HG02610 (cell line): ENCODE results near the gene SH2D3C.

ENCODE experiments used
- ATAC-seq: cut with Tn5 transposase; IDR thresholded peaks from one replicate; pipeline ENCODE4 v1.9.1; 2021; ENCODE audit warnings: mild to moderate bottlenecking, moderate library complexity; ENCODE audit not compliant: unreplicated experiment

Gene SH2D3C

DNA sequence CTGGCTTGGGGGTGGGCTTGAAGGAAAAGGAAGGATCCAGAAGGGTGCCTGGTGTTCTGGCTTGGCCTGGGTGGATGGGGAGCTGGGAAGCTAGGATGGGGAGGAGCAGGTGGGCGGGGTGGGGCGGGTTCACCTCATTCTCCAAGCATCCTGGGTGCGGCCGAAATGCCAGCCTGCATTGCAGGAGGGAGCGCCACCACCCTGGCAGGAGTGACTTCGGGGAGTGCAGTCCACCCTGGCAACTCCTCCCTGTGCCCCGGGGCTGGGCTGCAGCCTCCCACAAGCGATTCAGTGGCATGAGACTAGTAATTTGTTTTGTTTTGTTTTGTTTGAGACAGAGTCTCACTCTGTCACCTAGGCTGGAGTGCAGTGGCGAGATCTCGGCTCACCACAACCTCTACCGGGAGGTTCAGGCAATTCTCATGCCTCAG is 57.1 kb downstream of the SH2D3C start:
- ATAC-seq, result no peak

DNA sequence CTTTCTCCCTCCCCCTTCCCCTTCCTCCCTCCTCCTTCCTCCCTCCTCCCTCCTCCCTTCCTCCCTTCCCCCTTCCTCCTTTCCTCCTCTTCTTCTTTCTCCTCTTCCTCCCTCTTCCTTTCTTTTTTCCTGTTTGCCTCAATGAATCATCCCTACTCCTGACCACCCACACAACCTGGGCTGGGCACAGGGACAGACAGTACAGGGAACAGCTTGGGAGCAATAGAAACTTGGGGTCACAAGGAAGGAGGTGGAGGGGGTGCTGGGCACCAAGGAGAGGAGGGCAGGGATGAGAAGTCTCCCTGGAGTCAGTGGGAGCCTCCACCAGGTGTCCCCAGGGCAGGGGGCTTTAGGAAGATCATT is 57.6 kb downstream of the SH2D3C start:
- no peak for ATAC-seq

DNA sequence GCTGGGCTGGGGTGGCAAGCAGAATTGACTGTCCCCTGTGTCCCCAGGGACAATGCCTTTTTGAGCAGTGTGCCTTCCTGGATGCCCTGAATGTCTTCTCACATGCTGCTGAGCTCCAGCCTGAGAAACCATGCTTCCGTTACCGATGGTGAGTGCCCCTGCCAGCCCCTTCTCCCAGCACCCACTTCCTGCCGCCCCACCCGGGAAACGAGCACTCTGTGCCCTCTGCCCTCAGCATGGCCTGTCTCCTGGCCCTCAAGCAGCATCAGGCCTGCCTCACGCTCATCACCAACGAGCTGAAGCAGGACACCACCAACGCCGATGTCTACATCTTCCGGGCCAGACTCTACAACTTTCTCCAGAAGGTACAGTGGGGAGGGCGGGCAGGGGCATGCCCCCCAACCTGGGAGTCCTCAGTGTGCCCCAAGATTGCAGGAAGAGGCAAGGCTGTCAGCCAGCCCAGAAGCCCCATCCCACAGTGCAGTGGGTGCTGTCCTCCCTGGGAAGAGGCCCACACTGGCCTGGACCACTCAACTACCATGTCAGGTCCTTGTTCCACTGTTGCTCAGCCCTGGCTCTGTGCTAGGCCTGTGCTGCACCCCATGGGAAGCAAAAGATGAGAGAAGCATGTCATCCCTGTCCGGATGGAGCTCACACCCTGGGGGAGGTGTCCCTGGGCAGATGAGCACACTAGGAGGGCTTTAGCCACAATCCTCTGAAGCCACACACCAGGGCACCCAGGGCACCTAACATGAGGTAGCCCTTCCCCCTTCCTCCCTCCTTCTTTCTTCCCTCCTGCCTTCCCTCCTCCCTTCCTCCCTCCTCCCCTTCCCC is 58.2 kb downstream of the SH2D3C start:
- ATAC-seq, result no peak

DNA sequence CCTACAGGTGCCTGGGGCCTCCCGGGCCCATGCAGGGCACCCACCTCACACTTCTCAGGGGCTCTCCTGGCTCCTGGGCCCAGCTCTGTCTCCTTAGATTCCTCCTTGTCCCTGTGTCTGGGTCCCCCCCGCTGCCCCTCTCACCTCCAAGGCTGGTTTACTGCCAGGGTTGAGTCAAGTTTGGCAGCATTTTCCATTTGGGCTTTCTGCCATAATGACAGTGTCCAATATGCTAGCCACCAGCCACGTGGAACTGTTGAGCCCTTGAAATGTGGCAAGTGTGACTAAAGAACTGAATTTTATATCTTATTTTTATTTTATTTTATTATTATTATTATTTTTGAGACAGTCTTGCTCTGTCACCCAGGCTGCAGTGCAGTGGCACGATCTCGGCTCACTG is 60.7 kb downstream of the SH2D3C start:
- ATAC-seq, result no peak

DNA sequence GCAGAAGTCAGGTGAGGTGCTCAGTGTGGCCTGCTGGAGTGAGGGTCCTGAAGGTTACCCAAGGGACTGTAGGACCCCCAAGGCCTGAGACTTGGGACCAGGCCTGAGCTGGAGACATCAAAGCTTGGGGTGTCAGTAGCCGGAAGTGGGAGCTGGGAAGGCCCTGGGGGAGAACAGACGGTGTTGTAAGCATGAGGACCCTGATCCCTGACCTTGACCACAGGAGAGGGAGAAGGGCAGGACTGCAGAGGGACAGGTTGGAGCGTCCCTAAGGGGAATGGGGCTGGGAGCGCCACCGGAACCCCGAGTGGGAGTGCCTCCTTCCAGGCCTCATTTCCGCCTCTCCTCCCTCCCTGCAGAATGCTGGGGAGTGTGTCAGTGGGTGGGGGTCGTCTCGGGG is 62.1 kb downstream of the SH2D3C start:
- ATAC-seq, result no peak

DNA sequence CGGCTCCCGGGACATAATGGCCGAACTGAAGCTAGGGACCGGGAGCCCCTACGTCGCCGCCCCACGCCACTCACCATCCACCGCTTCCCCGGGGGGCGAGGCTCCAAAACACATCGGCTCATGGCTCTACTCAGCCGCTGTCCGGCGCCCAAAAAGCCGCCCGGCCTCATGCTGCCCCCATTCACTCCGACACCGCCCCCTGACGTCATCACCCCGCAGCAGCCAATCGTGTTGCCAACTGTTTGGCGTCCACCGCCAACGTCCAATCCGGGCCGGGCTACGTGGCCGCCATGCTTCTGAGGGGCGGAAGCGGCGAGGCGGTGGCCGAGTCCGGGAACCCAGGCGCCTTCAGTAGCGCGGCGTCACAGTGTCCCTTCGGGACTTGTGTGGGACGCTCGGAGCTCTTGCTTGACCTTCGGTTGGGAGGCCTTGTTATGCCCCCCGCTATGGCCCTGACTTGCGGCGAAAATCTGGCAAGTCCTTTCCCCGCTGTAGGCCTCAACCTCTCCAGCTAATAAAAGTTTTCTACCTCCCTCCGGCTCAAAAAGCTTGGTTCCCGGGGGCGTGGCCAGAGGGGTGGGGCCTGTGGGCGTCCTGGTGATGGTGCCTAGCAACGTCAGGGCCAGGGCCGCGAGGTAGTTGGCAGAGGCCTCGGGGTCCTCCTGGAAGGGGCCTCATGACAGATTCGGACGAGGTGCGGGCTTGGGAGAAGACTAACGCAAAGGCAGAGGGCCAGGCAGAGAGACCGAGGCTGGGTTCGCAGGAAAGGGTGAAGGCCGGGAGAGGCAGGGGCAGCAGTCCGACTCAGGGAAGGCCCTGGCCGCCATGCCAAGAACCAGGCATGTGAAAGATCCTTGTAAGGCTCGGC is 62.8 kb downstream of the SH2D3C start, which contains the start of the genes PTRH1 and TTC16:
TSS of gene PTRH1 (minus strand) at position 194 of the 868 bp plus-strand sequence. CDS start at position 170, 24 bp downstream.
TSS of gene TTC16 (plus strand) at position 610 of the 868 bp plus-strand sequence. CDS start at position 677, 67 bp downstream.
- peak; percentile 92 for ATAC-seq

DNA sequence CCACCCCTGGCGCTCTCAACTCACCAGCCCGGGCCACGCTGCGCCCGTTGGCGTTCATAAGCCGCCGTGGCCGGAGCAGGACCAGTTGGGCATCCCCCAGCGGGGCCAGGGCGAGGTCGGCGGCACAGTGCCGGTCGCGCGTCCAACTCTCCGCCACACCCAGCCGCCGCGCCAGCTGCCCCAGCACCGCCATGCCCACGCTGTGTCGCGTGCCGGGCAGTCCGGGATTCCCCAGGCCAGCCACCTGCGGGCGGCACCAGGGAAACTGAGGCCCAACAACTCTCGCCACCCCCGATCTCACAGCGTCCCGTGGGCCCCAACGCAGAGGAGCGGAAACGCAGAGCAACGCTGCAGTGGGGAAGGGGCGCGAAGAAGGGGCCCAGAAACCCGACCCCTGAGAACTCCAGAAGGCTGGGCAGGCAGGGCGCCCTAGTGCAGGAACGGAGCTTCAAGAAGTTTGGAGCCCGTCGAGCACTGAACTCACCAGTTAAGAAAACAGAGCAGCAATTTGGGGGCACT is 63.5 kb downstream of the SH2D3C start:
- no peak for ATAC-seq

DNA sequence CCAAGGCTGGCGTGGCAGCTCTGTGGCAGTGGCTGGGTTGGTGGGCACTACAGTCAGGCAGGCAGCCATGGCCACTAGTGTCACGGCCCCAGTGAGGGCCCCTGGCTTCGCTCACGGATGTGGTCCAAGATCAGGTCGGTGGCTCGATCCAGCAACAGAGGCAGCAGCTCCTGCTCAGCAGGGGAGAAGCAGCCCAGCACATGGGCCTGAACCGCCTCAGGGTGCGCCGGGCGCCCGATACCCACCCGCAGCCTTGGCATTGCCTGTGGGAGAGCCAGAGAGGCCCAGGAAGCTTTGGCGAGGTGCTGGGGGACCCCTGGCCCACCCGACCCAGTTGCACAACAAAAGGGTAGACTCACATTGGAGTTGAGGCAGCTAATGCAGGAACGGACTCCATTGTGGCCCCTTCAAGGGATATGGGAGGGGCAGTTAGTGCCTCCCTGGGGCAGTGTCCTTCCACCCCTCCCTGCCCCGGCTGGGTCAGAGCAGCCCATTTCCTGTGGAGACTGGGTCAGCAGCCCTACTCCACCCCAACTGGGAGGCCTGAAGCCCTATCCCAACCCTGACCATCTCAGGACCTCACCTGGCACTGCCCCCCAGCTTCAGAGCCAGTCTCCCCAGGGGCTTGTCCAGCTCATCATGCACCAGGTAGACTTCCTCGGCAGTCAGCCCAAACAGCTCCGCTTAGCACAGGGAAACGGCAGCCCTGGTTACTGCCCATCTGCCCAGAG is 64.3 kb downstream of the SH2D3C start:
- ATAC-seq, result no peak

DNA sequence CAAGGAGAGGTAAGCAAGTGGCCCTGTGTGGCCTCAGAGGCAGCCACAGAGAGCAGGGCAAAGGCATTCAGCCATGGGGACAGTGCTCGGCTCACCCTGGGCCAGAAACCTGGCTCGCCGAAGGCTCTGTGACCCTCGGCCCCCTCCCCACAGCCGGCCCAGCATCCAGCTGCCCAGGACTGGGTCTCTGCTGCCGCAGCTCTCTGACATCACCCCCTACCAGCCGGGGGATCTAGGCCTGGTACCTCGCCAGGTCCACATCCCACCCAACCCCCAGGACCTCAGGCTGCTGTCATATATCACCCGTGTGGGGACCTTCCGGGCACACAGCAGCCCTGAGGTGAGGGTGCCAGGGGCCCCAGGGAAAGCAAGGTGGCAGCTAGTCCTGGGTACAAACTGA is 65.6 kb downstream of the SH2D3C start:
- ATAC-seq, result no peak

DNA sequence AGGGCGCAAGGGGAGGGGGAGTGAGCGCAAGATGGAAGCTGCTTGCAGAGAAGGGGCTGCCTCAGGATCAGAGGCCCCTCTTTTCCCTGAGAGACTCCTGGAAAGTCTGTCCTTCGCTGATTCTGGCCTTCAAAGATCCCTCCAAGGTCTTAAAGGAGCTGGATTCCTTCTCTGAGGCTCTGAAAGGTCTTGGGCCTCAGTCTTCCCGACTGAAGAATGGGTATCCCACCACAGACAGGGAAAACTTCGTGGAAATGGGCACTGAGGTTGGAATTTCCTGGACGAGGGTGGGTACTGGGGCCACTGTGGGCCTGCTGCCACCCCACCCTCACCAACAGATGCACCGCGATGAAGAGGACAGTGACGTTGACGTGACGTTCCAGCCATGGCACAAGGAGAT is 66.1 kb downstream of the SH2D3C start:
- ATAC-seq, result no peak

DNA sequence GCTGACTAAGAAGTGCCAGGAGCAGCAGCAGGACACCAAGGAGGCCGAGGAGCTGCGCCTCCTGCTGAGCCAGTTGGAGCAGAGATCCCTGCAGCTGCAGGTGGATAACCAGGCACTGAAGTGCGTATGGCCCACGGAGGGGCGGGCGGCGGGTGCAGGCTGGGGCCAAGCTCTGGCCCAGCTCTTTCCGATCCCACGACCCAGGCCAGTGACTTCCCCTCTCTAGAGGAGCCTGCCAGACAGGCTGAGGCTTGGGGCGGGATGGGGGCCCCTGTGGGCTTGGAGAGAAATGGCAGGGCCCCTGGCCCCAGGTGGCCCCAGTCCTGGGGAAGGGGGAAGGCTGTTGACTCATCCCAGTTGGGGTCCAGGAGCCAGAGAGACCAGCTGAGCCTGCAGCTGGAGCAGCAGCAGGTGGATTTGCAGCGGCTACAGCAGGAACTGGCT is 66.6 kb downstream of the SH2D3C start:
- no peak for ATAC-seq

DNA sequence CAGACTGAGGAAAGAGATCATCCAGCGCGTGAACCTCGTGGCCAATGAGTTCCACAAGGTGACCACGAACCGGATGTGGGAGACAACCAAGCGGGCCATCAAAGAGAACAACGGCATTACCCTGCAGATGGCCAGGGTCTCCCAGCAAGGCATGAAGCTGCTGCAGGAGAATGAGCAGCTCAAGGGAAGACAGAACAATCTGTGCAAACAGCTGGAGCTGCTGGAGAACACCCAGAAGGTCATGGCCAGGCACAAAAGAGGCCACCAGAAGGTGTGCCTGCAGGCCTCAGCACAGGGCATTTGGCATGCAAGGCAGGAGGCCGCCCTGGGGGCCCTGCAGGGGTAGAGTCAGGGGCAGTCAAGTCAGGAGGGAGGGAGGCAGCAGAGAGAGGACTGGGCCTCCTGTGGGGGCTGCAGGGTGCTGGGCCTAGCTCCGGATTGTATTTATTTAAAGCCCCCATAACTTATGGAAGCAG is 67.2 kb downstream of the SH2D3C start:
- no peak for ATAC-seq

DNA sequence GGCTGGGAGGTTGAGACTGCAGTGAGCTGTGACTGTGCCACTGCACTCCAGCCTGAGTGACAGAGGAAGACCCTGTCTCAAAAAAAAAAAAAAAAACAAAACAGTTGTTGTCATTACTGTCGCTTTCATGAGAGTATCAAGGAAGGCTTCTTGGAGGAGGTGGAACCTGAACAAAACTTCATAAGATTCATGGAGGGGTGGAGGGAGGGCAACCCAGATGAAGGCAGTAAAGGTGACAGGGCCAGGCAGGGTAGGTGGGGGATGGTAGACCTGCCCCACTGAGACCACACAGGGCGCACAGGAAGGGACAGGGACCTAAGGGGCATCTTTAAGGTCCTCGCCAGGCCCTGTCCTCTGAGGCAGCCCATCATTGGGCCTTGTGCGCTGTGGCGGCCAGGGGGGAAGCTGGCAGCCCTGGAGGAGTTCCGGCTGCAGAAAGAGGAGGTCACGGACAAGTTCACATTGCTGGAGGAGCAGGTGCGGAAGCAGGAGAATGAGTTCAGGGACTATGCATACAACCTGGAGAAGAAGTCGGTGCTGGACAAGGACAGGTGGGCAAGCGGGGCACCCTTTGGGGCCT is 68.2 kb downstream of the SH2D3C start:
- no peak for ATAC-seq

DNA sequence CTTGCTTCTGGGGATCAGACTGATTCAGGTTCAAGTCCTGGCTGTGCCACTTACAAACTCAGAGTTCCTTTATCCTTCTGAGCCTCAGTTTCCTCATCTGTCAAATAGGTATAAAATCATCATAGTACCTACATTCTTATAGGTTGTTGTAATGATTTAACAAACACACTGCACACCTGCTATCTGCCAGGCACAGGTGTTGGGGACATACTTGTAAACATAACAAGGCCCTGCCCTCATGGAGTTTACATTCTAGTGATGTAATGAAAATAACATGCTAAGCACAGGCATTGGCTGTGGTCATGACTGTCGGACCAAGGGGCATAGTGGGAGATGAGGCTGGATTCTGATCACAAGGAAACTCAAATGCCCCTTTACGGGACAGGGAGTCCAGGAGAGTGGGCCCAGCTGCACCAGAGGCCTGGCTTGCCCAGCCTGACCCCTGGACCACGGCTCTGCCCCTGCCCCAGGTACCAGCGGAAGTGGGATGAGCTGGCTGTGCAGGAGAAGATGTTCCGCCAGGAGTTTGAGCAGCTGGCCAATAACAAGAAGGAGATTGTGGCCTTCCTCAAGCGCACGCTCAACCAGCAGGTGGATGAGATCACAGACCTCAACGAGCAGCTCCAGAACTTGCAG is 69.4 kb downstream of the SH2D3C start:
- ATAC-seq, result no peak

DNA sequence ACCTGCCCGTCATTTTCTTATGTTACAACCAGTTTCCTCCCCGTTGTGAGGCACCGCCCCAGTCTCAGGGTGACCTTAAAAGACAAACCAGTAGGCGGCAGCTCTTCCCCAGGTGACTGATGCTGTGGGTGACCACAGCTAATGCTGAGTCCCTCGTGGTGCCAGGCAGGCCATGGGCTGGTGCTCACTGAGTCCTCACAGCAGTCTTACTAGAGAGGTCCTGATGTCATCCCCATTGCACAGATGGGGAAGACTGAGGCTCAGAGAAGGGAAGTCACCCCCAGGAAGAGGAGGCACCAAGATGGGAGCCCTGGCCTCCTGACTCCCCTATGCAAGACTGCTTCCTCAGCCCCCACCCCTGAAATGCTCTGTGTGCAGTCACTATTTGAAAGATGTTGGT is 70.7 kb downstream of the SH2D3C start:
- no peak for ATAC-seq

DNA sequence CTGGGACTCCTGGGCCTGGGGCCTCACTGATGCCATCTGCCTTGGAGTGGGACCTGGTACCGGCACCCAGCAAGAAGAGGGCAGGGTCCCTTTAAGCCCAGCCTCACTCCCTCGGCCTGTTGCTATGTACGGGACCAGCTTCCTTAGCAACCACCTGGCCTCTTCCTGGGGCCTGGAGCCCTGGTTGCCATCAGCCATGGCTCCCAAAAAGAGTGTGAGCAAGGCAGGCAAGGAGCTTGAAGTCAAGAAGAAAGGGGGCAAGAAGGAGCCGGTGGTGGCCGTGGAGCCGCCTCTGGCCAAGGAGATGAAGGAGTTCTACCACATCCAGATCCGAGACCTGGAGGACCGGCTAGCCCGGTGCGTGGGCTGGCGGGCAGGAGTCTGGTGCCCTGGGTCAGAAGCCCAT is 71.6 kb downstream of the SH2D3C start, which contains the start of gene CFAP157:
TSS of gene CFAP157 (plus strand) at position 153 of the 406 bp plus-strand sequence. CDS start at position 197, 44 bp downstream.
- ATAC-seq, result no peak

DNA sequence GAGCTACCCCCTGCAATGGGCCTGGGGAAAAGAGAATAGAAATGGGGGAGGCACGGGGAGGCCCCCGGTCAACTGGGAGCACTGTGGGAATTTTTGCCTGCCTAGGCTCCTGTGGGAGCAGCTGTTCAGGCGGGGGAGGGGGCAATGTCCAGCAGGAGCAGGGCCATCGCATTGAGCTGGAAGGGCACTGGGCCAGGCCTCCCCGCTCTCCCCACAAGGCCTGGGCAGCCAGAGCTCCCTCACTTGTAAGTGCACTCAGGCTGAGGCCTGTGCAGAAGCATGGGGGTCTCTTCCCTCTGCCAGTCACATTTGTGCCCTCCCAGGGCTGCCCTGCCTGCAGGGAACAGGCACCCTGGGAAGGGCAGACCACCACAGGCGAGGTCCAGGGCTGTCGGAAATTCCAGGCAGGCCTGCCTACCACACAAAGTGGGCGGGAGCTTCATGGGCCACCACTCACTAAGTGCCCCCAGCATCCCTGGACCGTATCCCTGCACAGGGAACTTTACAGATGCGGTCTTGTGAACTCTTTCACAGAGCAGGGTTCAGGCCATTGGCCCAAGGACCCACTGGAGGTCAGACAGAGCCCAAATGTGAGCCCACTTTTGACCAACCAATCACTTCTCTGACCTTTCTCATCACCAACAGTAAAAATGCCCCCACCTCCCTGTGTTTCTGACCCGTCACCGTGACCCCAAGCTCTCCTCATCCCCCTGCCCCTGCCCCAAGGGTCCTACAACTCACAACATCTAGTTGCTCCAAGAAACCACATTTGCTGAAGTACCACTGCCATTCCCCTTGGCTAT is 72.7 kb downstream of the SH2D3C start:
- no peak for ATAC-seq

DNA sequence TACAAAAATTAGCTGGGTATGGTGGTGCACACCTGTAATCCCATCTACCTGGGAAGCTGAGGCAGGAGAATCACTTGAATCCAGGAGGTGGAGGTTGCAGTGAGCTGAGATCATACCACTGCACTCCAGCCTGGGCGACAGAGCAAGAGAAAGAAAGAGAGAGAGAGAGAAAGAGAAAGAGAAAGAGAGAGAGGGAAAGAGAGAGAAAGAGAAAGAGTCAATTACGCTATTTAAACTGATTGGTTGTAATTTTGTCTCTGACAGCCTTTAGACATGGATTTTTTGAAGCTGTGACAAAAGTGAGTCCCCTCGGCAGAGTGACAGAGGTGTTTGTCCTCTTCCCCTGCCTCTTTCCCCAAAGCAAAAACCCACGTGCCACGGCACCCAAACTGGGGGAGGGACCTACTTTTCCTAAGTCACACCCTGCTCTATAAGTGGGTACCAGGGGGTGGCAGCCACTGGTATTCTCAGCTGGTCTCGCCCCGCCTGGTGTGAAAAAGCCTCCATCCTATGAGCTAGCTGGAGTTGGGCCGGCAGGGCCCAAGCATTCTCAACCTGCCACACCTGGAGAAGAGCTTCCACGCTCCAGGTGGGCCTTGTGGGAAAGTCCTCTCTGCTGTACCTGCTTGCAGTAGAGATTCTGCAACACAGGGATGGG is 75.0 kb downstream of the SH2D3C start:
- ATAC-seq, result no peak
